ENCODE measurements around the gene ASB2. TPM values are rescaled to one million over a fixed set of nuclear protein-coding genes. Genes with fewer than 3 reads are reported as not detected.

ASB2 gene
- total and polyA plus RNA-seq, 2 of the 13 experiments (the other 11 are each of a cell fraction or from before 2014, with no cell fraction given): 0.82 to 4.1 TPM

DNA sequence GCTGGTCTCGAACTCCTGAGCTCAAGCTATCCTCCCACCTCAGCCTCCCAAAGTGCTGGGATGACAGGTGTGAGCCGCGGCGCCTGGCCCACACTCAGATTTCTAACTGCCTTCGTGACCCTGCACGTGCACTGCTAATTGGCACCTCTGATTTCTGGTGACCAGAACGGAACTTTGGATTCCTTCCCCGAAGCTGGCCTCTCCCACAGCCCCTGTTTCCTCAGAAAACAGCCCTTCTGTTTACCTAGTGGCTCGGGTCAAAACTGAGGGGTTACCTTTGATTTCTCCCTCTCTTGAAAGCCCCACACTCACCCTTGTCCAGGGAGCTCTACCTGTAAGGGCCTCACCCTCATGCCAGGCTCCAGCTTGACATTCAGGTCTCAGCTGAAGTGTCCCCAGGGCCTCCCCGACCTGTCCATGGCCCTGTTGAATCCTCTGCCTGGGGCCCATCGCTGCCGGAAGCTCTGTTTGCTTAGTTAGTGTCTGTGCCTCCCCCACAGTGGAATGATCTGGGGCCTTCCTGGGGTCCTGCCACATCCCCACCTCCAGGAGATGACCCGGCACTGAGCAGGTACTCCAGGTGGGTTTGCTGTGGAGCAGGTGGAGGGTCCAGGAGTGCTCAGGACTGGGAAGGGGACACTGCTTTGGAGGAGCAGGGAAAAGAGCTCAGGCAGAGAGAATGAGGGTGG lies 73.6 kb downstream of the ASB2 start (continued):
- TF ChIP-seq, protein P1, sequence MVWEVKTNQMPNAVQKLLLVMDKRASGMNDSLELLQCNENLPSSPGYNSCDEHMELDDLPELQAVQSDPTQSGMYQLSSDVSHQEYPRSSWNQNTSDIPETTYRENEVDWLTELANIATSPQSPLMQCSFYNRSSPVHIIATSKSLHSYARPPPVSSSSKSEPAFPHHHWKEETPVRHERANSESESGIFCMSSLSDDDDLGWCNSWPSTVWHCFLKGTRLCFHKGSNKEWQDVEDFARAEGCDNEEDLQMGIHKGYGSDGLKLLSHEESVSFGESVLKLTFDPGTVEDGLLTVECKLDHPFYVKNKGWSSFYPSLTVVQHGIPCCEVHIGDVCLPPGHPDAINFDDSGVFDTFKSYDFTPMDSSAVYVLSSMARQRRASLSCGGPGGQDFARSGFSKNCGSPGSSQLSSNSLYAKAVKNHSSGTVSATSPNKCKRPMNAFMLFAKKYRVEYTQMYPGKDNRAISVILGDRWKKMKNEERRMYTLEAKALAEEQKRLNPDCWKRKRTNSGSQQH (CRISPR knock-in tag; IDR thresholded peaks at IDR 0.05; ENCODE audit: low read depth): no peak
- TF ChIP-seq SSRP1 (CRISPR knock-in tag; IDR thresholded peaks at IDR 0.05) (no peak), ZNF337 (CRISPR knock-in tag; IDR thresholded peaks at IDR 0.05; ENCODE audit: borderline replicate concordance, low read depth) (0 out of 2 replicates have a peak, but pooled peaks have one; percentile 67), ISL2 (CRISPR knock-in tag; IDR thresholded peaks at IDR 0.05) (peak; percentile 46; the same call in 1 of the 2 replicates), STAG1 (CRISPR knock-in tag; IDR thresholded peaks at IDR 0.05) (no peak), SMC3 (IDR thresholded peaks at IDR 0.05; ENCODE audit: low read length) (no peak), ZMYM4 (CRISPR knock-in tag; IDR thresholded peaks at IDR 0.05) (peak; percentile 77), ZNF550 (CRISPR knock-in tag; IDR thresholded peaks at IDR 0.05; ENCODE audit: borderline replicate concordance) (0 out of 2 replicates have a peak, but pooled peaks have one; percentile 63), KDM5B (CRISPR knock-in tag; IDR thresholded peaks at IDR 0.05; ENCODE audit: borderline replicate concordance) (peak; percentile 64; the same call in 1 of the 2 replicates), SMARCC2 (IDR thresholded peaks at IDR 0.05) (no peak), ZNF614 (CRISPR knock-in tag; IDR thresholded peaks at IDR 0.05; ENCODE audit: borderline replicate concordance) (no peak), NBN (conservative IDR thresholded peaks at IDR 0.05) (no peak), ATAD3A (CRISPR knock-in tag; IDR thresholded peaks at IDR 0.05) (no peak), AGO1 (IDR thresholded peaks at IDR 0.05; ENCODE audit: low read depth, low read length, poor library complexity, severe bottlenecking) (no peak), ZNF17 (CRISPR knock-in tag; IDR thresholded peaks at IDR 0.05) (no peak), CREM (IDR thresholded peaks at IDR 0.05) (peak; percentile 67), CREM (CRISPR knock-in tag; IDR thresholded peaks at IDR 0.05) (no peak)
- TF ChIP-seq, protein P2, sequence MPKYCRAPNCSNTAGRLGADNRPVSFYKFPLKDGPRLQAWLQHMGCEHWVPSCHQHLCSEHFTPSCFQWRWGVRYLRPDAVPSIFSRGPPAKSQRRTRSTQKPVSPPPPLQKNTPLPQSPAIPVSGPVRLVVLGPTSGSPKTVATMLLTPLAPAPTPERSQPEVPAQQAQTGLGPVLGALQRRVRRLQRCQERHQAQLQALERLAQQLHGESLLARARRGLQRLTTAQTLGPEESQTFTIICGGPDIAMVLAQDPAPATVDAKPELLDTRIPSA (CRISPR knock-in tag; IDR thresholded peaks at IDR 0.05; ENCODE audit: borderline replicate concordance): no peak
- TF ChIP-seq, protein P3, sequence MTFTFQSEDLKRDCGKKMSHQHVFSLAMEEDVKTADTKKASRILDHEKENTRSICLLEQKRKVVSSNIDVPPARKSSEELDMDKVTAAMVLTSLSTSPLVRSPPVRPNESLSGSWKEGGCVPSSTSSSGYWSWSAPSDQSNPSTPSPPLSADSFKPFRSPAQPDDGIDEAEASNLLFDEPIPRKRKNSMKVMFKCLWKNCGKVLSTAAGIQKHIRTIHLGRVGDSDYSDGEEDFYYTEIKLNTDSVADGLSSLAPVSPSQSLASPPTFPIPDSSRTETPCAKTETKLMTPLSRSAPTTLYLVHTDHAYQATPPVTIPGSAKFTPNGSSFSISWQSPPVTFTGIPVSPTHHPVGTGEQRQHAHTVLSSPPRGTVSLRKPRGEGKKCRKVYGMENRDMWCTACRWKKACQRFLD (CRISPR knock-in tag; IDR thresholded peaks at IDR 0.05; ENCODE audit: borderline replicate concordance): no peak
- TF ChIP-seq, protein P4, sequence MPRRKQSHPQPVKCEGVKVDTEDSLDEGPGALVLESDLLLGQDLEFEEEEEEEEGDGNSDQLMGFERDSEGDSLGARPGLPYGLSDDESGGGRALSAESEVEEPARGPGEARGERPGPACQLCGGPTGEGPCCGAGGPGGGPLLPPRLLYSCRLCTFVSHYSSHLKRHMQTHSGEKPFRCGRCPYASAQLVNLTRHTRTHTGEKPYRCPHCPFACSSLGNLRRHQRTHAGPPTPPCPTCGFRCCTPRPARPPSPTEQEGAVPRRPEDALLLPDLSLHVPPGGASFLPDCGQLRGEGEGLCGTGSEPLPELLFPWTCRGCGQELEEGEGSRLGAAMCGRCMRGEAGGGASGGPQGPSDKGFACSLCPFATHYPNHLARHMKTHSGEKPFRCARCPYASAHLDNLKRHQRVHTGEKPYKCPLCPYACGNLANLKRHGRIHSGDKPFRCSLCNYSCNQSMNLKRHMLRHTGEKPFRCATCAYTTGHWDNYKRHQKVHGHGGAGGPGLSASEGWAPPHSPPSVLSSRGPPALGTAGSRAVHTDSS (CRISPR knock-in tag; conservative IDR thresholded peaks at IDR 0.05): no peak
- TF ChIP-seq, protein P5, sequence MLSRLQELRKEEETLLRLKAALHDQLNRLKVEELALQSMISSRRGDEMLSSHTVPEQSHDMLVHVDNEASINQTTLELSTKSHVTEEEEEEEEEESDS (CRISPR knock-in tag; IDR thresholded peaks at IDR 0.05; ENCODE audit: borderline replicate concordance): 0 out of 2 replicates have a peak, but pooled peaks have one; percentile 42
- TF ChIP-seq, protein P6, sequence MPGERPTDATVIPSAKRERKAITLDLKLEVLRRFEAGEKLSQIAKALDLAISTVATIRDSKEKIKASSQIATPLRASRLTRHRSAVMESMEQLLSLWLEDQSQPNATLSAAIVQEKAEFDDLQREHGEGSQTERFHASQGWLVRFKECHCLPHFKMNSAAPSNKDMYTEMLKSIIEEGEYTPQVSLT (CRISPR knock-in tag; IDR thresholded peaks at IDR 0.05; ENCODE audit: borderline replicate concordance, low read depth): no peak; the same call in 1 of the 2 replicates
- TF ChIP-seq, protein P7, sequence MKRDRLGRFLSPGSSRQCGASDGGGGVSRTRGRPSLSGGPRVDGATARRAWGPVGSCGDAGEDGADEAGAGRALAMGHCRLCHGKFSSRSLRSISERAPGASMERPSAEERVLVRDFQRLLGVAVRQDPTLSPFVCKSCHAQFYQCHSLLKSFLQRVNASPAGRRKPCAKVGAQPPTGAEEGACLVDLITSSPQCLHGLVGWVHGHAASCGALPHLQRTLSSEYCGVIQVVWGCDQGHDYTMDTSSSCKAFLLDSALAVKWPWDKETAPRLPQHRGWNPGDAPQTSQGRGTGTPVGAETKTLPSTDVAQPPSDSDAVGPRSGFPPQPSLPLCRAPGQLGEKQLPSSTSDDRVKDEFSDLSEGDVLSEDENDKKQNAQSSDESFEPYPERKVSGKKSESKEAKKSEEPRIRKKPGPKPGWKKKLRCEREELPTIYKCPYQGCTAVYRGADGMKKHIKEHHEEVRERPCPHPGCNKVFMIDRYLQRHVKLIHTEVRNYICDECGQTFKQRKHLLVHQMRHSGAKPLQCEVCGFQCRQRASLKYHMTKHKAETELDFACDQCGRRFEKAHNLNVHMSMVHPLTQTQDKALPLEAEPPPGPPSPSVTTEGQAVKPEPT (CRISPR knock-in tag; IDR thresholded peaks at IDR 0.05; ENCODE audit: low read depth): no peak
